Measurements from ENCODE around the gene ASCL3.

GRCh38 chr11:8941341-8942103, 1.3 kb downstream of the ASCL3 start:
- TF ChIP-seq POLR2AphosphoS5 (IDR thresholded peaks at IDR 0.05; ENCODE audit: low read depth) (no peak), EZH2 (IDR thresholded peaks at IDR 0.05; ENCODE audit: low read depth, unreplicated experiment) (no peak), CTCF (conservative IDR thresholded peaks at IDR 0.05; ENCODE audit: low read depth in 2 of 2) (no peak), CREB1 (CRISPR knock-in tag; IDR thresholded peaks at IDR 0.05; ENCODE audit: low read depth) (no peak), STAT1 (IDR thresholded peaks at IDR 0.05; ENCODE audit: unreplicated experiment) (no peak), NANOG (IDR thresholded peaks at IDR 0.05; ENCODE audit: borderline replicate concordance) (no peak), EZH2phosphoT487 (IDR thresholded peaks at IDR 0.05; ENCODE audit: unreplicated experiment) (no peak), ETS1 (IDR thresholded peaks at IDR 0.05) (no peak), REST (IDR thresholded peaks at IDR 0.05; ENCODE audit: unreplicated experiment) (no peak), JUNB (IDR thresholded peaks at IDR 0.05; ENCODE audit: unreplicated experiment) (no peak), ZNF462 (CRISPR knock-in tag; IDR thresholded peaks at IDR 0.05) (no peak), ZNF114 (CRISPR knock-in tag; IDR thresholded peaks at IDR 0.05) (no peak)
